NCI-H748 (cell line): ENCODE results near the gene MSANTD1.

Source experiments
- DNase-seq: peaks from one replicate; lab custom pipeline; 2025; ENCODE audit not compliant: unreplicated experiment; lab: John Stamatoyannopoulos, UW

MSANTD1 gene

GRCh38 chr4:3262208-3263052 is 13.5 kb downstream of the MSANTD1 start:
- no peak for DNase-seq

DNA sequence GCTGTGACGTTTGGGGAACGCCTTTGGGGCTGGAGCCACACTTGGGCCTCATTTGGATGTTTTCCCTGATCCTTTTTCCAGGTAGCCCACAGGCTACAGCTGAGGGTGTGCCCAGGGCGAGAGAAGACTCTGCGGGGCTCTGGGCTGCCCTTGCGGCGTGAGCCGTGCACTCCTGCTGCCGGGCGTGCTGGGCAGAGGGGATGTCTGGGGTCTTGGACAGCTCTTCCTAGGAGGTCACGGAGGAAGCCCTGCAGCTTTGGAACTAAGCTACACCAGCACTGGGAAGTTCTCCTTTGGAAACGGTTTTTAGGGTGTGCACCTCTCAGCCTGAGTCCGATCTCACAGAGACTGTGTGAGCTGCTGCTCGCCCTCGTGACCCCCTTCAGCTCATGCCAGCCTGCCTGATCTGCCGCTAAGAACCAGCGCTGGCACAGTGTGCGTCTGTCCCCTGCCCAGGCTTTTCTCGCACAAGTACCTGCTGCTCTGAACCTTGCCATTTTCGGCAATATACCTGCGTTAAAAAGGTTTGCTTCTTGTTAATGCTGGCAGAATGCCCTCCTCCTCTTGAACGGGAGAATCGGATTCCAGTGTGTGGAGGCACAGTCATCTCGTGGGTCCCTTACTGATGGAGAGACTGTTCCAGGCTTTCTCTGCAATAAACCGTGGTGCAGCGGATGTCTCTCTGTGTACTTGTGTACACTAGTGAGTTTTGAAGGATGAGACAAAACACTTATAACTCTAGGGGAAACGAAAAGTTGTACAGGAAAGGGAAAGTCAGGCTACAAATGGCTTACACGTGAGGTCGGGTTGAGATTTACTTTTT is 14.3 kb downstream of the MSANTD1 start:
- DNase-seq, result no peak

GRCh38 chr4:3263876-3264193 is 14.9 kb downstream of the MSANTD1 start:
- DNase-seq, result no peak

DNA sequence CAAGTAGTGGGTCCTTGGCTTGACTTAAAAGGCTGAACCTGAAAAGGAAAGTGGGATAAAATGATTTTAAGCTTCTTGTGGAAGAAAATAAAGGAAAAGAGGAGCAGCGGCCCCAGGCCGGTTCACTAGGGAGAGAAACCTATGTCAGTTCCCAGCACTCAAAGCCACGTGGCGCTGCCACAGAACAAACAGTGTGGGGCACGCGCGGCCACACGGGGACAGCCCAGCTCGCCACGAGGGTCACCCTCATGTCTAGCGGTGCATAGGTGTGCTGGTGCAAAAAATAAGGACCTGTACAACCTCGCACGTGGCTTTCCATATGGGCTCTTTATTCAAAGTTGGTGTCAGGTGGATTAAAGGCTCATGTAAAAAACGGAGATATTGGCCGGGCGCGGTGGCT is 17.1 kb downstream of the MSANTD1 start:
- DNase-seq, result no peak

DNA sequence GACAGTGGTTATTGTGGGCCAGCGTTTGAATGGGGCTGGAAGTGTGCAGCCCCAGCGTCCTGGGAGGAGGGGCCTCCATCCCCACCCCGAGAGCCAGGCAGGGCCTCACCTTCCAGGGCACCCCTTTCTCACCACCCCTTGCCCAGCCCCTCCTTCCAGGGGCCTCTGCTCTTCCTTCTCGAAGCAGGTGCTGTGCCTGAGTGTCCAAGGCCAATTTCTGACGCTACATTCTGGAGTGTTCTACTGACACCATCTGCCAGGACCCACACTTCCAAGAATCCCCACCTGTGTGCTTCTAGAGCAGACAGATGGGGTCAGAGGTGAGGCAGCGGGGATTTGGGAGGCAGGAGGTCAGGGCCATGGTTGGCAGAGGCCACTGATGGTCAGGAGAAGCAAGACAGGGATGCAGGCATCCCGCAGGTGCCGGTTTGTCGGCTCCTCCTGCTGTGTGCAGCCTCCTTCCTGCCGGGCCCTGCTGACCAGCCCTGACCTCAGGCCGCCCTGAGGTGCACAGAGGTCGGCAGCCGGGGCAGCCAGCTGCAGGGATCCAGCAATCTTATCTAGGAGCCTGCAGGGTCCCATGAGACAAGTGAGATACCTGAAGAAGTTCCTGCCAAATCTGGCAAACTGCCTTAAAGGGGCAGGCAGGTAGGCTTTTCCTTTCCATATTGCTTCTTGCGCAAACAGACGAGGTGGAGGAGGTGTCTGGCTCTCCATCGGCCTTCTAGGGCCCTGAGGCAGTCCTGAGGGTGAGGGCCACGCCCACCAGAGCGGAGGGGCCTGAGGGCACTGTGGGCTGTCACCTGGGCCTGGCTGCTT is 18.8 kb downstream of the MSANTD1 start:
- DNase-seq, result no peak

DNA sequence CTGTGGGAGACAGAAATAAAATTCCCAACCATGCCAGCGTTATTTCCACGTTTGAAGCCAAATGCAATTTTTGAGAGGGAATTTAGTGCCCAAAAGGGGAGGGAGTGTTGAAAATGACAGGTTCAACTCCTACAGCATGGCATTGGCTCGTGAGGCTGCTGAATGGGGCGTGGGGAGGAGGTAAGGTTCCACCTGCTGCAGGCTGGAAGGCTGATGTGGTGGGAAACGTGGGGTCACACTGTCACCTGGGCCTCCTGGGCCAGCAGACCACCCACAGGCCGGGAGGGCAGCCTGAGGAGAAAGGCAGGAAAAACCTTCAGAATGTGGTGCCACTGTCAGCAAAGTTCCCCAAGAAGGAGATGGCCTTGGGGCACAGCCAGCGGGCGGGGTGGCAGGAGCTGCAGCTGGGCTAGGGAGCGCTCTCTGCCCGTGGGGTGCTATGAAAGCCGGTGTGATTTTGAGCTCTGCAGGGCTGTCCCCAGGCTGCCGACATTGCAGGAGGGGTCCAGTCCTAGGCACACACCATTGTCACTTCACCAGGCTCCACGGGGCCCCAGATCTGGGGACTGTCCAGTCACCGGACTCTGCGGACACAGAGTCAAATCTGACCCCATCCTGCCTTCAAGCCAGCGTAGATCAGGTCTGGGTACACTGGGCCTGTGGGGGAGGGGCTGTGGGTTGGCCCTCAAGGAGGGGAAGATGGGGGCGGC is 19.6 kb downstream of the MSANTD1 start:
- no peak for DNase-seq

DNA sequence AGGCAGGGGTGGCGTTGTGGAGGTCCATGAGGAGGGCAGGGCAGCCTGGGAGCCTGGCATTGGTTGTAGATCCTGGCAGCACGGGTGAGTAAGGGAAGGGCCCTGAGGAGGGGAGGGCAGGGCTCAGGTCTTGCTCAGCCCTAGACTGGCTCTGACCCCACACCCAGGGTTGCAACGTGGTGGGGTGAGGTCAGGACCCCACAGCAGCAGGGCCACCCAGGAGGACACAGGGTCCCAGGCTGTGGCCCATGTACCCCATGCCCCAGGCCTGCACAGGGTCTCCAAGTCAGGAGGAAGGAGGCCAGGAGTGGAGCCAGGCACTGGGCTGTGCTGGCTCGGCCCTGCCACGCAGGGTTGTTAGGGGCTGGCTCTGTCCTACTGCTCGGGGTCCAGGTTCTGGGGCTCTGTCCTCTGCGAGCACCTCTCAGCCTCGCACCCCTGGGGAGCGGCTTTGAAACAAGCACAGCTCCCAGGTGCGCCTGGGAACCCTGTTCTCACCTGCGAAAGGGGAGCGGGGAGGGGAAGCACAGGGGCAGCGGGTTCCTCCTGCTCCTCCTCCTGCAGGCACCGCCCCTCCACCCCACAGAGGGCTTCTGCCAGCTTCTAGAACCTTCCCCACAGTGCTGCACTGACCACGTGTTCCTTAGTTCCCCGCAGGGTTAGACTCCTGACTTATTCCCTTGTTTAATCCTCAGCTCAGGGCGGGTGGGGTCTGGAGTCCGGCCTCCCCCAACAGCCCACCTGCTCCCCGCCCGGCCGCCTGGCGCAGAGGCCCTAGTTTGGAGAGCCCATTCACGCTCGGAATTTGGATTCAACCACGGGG is 20.4 kb downstream of the MSANTD1 start:
- no peak for DNase-seq

GRCh38 chr4:3269991-3270611 is 21.1 kb downstream of the MSANTD1 start:
- no peak for DNase-seq

DNA sequence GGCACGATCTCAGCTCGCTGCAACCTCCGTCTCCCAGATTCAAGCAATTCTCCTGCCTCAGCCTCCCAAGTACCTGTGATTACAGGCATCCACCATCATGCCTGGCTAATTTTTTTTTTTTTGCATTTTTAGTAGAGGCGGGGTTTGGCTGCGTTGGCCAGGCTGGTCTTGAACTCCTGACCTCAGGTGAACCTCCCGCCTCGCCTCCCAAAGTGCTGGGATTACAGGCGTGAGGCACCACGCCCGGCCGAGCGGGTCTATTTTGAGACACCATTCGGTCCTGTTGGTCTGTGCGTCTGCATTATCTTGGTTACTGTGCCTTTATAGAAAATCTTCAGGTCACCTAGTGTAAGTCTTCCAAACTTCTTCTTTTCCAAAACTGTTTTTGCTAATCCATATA is 22.2 kb downstream of the MSANTD1 start:
- DNase-seq, result no peak

DNA sequence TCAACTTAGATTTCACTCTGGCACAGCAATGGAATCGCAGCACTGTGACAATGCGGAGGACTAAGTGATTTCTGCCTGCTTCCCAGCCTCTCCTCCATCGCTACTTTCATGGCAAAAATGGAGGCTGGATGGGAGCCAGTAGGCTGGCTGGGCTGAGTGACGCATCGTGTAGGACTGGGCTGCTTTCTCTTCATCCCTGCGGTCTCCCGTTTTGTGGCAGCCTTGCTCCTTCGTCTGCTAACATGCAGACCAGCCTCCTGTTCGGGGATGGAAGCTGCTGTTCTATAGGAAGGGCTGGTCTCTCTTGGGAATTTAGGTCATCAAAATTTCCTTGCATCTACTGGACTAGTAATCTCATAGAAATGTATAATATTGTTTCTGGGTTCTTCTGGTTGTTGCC is 28.0 kb downstream of the MSANTD1 start:
- DNase-seq, result no peak

DNA sequence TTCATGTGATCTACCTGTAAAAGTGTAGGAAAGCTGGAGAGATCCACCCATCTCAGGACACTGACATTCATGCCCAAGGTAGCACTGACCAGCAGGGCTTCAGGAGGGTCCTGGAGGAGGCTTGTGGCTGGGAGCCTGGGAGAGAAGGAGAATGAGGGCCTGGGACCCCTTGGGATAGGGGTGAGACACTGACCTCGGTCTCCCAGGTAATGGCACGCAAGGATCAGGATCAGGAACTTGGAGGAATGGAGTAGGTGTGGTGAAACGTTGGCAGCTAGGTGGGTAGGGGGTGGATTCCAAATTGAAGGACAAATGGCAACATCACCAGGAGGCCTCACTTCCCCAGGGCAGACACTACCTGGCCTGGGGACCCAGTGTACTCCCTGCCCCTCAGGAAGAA is 31.5 kb downstream of the MSANTD1 start:
- no peak for DNase-seq

GRCh38 chr4:3283483-3283882 is 34.5 kb downstream of the MSANTD1 start:
- DNase-seq, result no peak

DNA sequence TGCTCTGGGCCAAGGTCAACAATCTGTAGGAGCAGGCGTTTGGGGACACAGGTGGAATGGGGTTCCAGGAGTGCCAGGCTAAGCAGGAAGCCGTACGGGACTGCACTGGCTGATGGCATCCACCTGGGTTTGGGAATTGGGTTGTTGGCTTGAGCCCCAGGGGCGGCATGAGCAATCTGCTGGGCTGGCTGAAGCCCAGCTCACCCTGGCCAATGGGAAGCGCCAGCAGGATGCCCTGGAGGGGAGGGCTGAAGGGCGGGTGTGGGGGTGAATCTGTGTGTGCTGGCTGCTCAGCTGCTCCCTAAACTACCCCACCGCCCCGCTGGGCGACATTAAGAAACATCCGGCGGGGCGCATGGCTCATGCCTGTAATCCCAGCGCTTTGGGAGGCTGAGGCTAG is 35.0 kb downstream of the MSANTD1 start:
- no peak for DNase-seq

- no peak for DNase-seq
Observed at GRCh38 chr4:3284734-3285557, 36.0 kb downstream of the MSANTD1 start.

DNA sequence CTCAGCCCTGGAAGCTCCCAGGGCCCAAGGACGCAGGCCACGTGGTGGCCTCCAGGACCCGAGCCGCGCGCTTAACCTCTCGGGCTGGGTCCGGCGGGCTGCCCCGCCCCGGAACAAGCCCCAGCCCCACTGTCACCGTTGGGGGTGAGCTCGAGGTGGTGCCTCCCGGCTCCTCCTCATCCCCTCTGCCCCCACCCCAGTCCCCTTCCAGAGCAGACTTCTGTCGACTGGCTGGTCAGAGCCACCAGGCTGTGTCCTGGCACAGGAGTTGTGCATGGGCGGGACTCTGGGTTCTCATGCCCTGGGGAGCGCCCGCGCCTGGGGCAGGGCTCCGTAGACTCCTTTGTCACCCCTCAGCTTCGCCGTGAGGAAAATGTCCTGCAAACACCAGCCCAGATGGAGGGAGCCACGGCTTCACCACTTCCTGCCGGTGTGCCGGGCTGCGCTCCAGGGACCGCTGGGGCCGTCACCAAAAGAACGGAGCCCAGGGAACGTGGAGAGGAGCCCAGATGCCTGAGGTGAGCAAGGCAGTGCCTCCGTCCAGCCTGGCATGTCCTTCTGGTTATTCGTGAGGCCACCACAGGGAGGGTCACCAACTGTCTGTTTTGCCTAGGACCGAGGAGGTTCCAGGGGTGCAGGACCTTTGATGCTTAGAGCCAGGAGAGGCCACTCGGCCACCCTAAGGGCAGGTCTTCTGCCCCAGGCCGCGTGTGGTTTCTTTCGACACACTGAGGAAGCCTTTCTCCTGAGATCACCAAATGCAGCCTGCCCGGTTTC is 36.8 kb downstream of the MSANTD1 start:
- DNase-seq, result no peak

GRCh38 chr4:3286335-3287175 is 37.6 kb downstream of the MSANTD1 start:
- no peak for DNase-seq
